Measurements from ENCODE around the gene WDR26. TPM values are rescaled to one million over a fixed set of nuclear protein-coding genes. Genes with fewer than 3 reads are reported as not detected.

WDR26 gene
- total RNA-seq, 1 donor from 2014 or later = 105 TPM

DNA sequence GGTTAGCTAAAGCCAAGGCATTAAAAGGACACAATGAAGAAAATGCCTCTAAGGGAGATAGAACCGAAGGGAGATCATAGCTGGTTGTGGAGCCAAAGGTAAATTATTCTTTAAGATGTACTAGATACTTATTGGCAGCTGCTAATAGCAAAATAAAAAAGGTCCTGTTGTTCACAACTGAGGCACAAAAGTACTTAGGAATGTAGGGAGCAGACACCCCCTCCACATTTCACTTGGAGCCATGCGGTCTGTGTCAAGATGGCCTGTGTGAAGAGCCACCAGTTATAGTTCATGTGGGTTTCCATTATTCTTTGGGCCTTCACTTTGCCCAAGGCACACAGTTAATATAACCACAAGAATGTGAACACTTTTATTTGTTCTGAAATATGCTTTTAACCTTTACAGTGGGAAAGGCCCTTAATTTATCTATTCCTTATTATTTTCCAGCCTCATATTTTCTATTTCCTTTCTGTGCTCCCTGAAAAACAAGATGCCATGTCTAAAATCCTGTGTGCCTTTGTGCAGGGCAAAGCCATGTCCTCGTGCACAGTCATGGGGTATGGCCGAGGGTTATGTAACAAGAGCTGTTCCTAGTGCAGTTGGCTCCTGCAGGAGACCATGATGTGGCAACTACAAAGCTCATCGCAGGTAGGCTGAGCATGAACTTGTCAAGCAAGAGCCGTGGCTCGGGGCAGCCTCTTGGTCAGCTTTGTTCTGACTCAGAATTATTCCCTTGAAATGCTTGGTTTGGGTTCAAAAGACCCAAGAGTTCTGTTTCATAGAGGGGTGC, 16.2 kb upstream of the WDR26 start:
- H3K9ac ChIP-seq (ENCODE audit: low read length) = no peak overlapping the region
- Mint-ChIP-seq H3K27me3 (ENCODE audit: low read depth, unreplicated experiment) (no peaks in the 10 kb centered on the region), H3K4me1 (ENCODE audit: low read depth, unreplicated experiment) (peaks cover 10% of the 10 kb centered on the region), H3K9me3 (ENCODE audit: unreplicated experiment) (no peaks in the 10 kb centered on the region), H3K4me3 (ENCODE audit: unreplicated experiment) (no peak overlapping the region), H3K27ac (ENCODE audit: unreplicated experiment) (no peak overlapping the region), H3K36me3 (ENCODE audit: low read depth, unreplicated experiment) (peaks cover 3% of the 10 kb centered on the region)
- TF ChIP-seq EZH2 (IDR thresholded peaks at IDR 0.05; ENCODE audit: insufficient read depth, low read length) = no peak
- TF ChIP-seq, protein P1, sequence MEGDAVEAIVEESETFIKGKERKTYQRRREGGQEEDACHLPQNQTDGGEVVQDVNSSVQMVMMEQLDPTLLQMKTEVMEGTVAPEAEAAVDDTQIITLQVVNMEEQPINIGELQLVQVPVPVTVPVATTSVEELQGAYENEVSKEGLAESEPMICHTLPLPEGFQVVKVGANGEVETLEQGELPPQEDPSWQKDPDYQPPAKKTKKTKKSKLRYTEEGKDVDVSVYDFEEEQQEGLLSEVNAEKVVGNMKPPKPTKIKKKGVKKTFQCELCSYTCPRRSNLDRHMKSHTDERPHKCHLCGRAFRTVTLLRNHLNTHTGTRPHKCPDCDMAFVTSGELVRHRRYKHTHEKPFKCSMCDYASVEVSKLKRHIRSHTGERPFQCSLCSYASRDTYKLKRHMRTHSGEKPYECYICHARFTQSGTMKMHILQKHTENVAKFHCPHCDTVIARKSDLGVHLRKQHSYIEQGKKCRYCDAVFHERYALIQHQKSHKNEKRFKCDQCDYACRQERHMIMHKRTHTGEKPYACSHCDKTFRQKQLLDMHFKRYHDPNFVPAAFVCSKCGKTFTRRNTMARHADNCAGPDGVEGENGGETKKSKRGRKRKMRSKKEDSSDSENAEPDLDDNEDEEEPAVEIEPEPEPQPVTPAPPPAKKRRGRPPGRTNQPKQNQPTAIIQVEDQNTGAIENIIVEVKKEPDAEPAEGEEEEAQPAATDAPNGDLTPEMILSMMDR (IDR thresholded peaks at IDR 0.05; ENCODE audit: insufficient read depth, low read depth, low read length) = no peak
- H3K27ac ChIP-seq (ENCODE audit: low read depth, low read length) = no peak overlapping the region
- no peaks in the 10 kb centered on the region for H3K36me3 ChIP-seq (ENCODE audit: insufficient read depth, low read length)
- FAIRE-seq (no peak), DNase-seq (ENCODE audit: low read depth) (no peak)
- H3K9me3 ChIP-seq (ENCODE audit: insufficient read depth, low read depth, low read length) = no peaks in the 10 kb centered on the region
- no peak overlapping the region for H3K4me3 ChIP-seq (ENCODE audit: insufficient read depth, low read depth, low read length)
- H2AFZ ChIP-seq (ENCODE audit: low read depth, low read length) = no peak overlapping the region
- no peaks in the 10 kb centered on the region for H4K20me1 ChIP-seq (ENCODE audit: insufficient read depth, low read length)
- no peak overlapping the region for H3K4me2 ChIP-seq (ENCODE audit: low read length)
- peaks cover 9% of the 10 kb centered on the region for H3K4me1 ChIP-seq (ENCODE audit: insufficient read depth, low read length)
- H3K27me3 ChIP-seq (ENCODE audit: insufficient read depth, low read length) = no peaks in the 10 kb centered on the region
- H3K79me2 ChIP-seq (ENCODE audit: insufficient read depth, low read length) = no peaks in the 10 kb centered on the region

DNA sequence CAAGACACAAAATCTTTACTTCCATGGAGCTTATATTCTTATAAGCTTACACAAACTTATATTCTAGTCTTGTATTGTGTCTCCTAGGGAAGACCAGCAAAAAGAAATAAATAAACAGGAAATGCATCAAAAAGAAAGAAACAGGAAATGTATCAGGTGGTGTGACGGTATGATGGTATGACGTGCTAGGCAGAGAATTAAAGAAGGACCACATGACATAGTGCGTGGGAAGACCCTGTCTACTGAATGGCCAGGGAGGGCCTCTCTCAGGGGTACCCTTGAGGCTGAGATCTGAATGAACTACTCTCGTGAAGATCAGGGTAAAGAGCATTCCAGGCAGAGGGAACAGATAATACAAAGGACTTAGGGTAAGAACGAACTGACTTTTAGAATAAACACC, 15.6 kb upstream of the WDR26 start:
- H3K4me1 Mint-ChIP-seq (ENCODE audit: low read depth, unreplicated experiment) = peaks cover 10% of the 10 kb centered on the region
- TF ChIP-seq EZH2 (IDR thresholded peaks at IDR 0.05; ENCODE audit: insufficient read depth, low read length) = no peak
- TF ChIP-seq, protein P1 (IDR thresholded peaks at IDR 0.05; ENCODE audit: insufficient read depth, low read depth, low read length) = no peak
- DNase-seq (ENCODE audit: low read depth) (no peak), FAIRE-seq (no peak)
- Histone ChIP-seq H3K27ac (ENCODE audit: low read depth, low read length) (no peak overlapping the region), H3K27me3 (ENCODE audit: insufficient read depth, low read length) (no peaks in the 10 kb centered on the region), H3K4me3 (ENCODE audit: insufficient read depth, low read depth, low read length) (no peak overlapping the region), H2AFZ (ENCODE audit: low read depth, low read length) (no peak overlapping the region), H3K79me2 (ENCODE audit: insufficient read depth, low read length) (no peaks in the 10 kb centered on the region), H3K4me1 (ENCODE audit: insufficient read depth, low read length) (peaks cover 9% of the 10 kb centered on the region), H3K36me3 (ENCODE audit: insufficient read depth, low read length) (no peaks in the 10 kb centered on the region), H3K9ac (ENCODE audit: low read length) (no peak overlapping the region), H3K4me2 (ENCODE audit: low read length) (no peak overlapping the region), H3K9me3 (ENCODE audit: insufficient read depth, low read depth, low read length) (no peaks in the 10 kb centered on the region), H4K20me1 (ENCODE audit: insufficient read depth, low read length) (no peaks in the 10 kb centered on the region)
- H3K9me3 Mint-ChIP-seq (ENCODE audit: unreplicated experiment) = no peaks in the 10 kb centered on the region
- H3K36me3 Mint-ChIP-seq (ENCODE audit: low read depth, unreplicated experiment) = peaks cover 3% of the 10 kb centered on the region
- no peaks in the 10 kb centered on the region for H3K27me3 Mint-ChIP-seq (ENCODE audit: low read depth, unreplicated experiment)
- H3K27ac Mint-ChIP-seq (ENCODE audit: unreplicated experiment) = no peak overlapping the region
- H3K4me3 Mint-ChIP-seq (ENCODE audit: unreplicated experiment) = no peak overlapping the region

DNA sequence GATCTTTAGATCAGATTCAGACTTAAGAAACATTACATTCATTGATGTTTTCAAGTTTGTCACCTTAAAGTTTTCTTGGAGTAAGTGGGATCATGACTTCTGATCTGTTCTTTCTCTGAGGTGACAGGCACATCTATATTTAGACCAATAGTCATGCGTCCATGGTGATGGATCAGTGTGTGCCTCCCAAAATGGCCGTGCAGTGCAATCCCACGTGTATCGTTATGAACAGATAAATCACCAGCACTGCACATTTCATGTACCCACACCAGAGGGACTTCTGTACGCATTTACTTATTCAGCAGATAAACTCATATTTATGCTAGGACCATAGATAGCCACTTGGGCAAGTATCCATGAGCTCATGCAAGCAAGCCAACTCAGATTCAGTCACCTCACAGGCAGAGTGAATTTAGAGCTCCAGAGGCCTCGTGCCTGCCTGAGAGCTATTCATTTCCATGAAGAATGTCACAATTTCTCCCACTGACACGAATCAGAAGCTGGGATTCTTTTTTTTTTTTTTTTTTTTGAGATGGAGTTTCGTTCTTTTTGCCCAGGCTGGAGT, 13.9 kb upstream of the WDR26 start:
- Mint-ChIP-seq H3K9me3 (ENCODE audit: unreplicated experiment) (no peaks in the 10 kb centered on the region), H3K4me3 (ENCODE audit: unreplicated experiment) (no peak overlapping the region), H3K27ac (ENCODE audit: unreplicated experiment) (no peak overlapping the region), H3K36me3 (ENCODE audit: low read depth, unreplicated experiment) (peaks cover 1% of the 10 kb centered on the region), H3K4me1 (ENCODE audit: low read depth, unreplicated experiment) (peaks cover 10% of the 10 kb centered on the region), H3K27me3 (ENCODE audit: low read depth, unreplicated experiment) (no peaks in the 10 kb centered on the region)
- no peak overlapping the region for H2AFZ ChIP-seq (ENCODE audit: low read depth, low read length)
- no peak overlapping the region for H3K4me2 ChIP-seq (ENCODE audit: low read length)
- no peaks in the 10 kb centered on the region for H4K20me1 ChIP-seq (ENCODE audit: insufficient read depth, low read length)
- H3K9ac ChIP-seq (ENCODE audit: low read length) = no peak overlapping the region
- TF ChIP-seq, protein P1 (IDR thresholded peaks at IDR 0.05; ENCODE audit: insufficient read depth, low read depth, low read length) = no peak
- TF ChIP-seq EZH2 (IDR thresholded peaks at IDR 0.05; ENCODE audit: insufficient read depth, low read length) = no peak
- no peak overlapping the region for H3K4me3 ChIP-seq (ENCODE audit: insufficient read depth, low read depth, low read length)
- H3K9me3 ChIP-seq (ENCODE audit: insufficient read depth, low read depth, low read length) = no peaks in the 10 kb centered on the region
- no peaks in the 10 kb centered on the region for H3K36me3 ChIP-seq (ENCODE audit: insufficient read depth, low read length)
- H3K79me2 ChIP-seq (ENCODE audit: insufficient read depth, low read length) = no peaks in the 10 kb centered on the region
- no peaks in the 10 kb centered on the region for H3K27me3 ChIP-seq (ENCODE audit: insufficient read depth, low read length)
- H3K4me1 ChIP-seq (ENCODE audit: insufficient read depth, low read length) = peaks cover 9% of the 10 kb centered on the region
- FAIRE-seq (no peak), DNase-seq (ENCODE audit: low read depth) (no peak)
- no peak overlapping the region for H3K27ac ChIP-seq (ENCODE audit: low read depth, low read length)
